Liver (tissue), 9 donors: Measurements from ENCODE around the gene MECR. TPM values are rescaled to one million over a fixed set of nuclear protein-coding genes. Genes with fewer than 3 reads are reported as not detected.

ENCODE experiments used
- DNase-seq: peaks from one replicate; pipeline ENCODE4 v3.0.0-alpha.2; 2017; ENCODE audit warnings: low spot score
- H3K27ac ChIP-seq, 2 donors: one replicate each; pipeline ENCODE4 v1.7.0; 2013; ENCODE audit warnings: inconsistent platforms in 2 of 2, low read length in 2 of 2, control low read depth in 1 of 2, low read depth in 1 of 2, mild to moderate bottlenecking in 1 of 2
- H3K27me3 ChIP-seq, 4 donors: one replicate each; pipeline versions ENCODE4 v1.6.1 to v1.7.0; 2013; ENCODE audit warnings: low read length in 3 of 4, inconsistent platforms in 1 of 4, mild to moderate bottlenecking in 1 of 4, moderate library complexity in 1 of 4; ENCODE audit not compliant: control insufficient read depth in 4 of 4, insufficient read depth in 4 of 4
- H3K36me3 ChIP-seq, 4 donors: one replicate each; pipeline versions ENCODE4 v1.6.1 to v1.7.0; 2013; ENCODE audit warnings: low read length in 3 of 4, mild to moderate bottlenecking in 3 of 4, low read depth in 1 of 4, moderate library complexity in 1 of 4; ENCODE audit not compliant: control insufficient read depth in 4 of 4, insufficient read depth in 3 of 4
- H3K4me1 ChIP-seq, 4 donors: one replicate each; pipeline versions ENCODE4 v1.6.1 to v1.7.0; 2013; ENCODE audit warnings: low read length in 3 of 4, mild to moderate bottlenecking in 3 of 4, moderate library complexity in 1 of 4; ENCODE audit not compliant: control insufficient read depth in 4 of 4, insufficient read depth in 4 of 4
- H3K4me3 ChIP-seq, 3 donors: one replicate each; pipeline versions ENCODE4 v1.6.1 to v1.7.0; 2013; ENCODE audit warnings: low read length in 3 of 3, control low read depth in 1 of 3, low read depth in 1 of 3, mild to moderate bottlenecking in 1 of 3
- H3K9ac ChIP-seq, 2 donors: one replicate each; pipeline ENCODE4 v1.7.0; 2013; ENCODE audit warnings: low read length in 2 of 2, mild to moderate bottlenecking in 2 of 2, moderate library complexity in 2 of 2, control low read depth in 1 of 2, low read depth in 1 of 2
- H3K9me3 ChIP-seq, 4 donors: one replicate each; pipeline versions ENCODE4 v1.6.1 to v1.7.0; 2013; ENCODE audit warnings: low read length in 3 of 4; ENCODE audit not compliant: control insufficient read depth in 4 of 4
- FOXA1 ChIP-seq: IDR thresholded peaks from 2 replicates; pipeline ENCODE4 v1.6.1; 2016; ENCODE audit warnings: antibody characterized with exemption
- FOXA2 ChIP-seq: IDR thresholded peaks from 2 replicates; pipeline ENCODE4 v1.6.1; 2016; ENCODE audit warnings: antibody characterized with exemption
- HNF4A ChIP-seq, 2 donors: conservative IDR thresholded peaks; 2 replicates each; pipeline ENCODE4 v1.6.1; 2016; ENCODE audit warnings: antibody characterized with exemption in 2 of 2, mild to moderate bottlenecking in 2 of 2
- RAD21 ChIP-seq, 2 donors: IDR thresholded peaks; 2 replicates each; pipeline ENCODE4 v1.6.1; 2016; ENCODE audit warnings: antibody characterized with exemption in 2 of 2, mild to moderate bottlenecking in 2 of 2
- RXRA ChIP-seq, 2 donors: IDR thresholded peaks; 2 replicates each; pipeline ENCODE4 v1.6.1; 2017 to 2018; ENCODE audit warnings: antibody characterized with exemption in 2 of 2, mild to moderate bottlenecking in 1 of 2
- SP1 ChIP-seq: IDR thresholded peaks from 2 replicates; pipeline ENCODE4 v1.6.1; 2018; ENCODE audit warnings: antibody characterized with exemption, mild to moderate bottlenecking
- YY1 ChIP-seq: IDR thresholded peaks from 2 replicates; pipeline ENCODE4 v1.6.1; 2016; ENCODE audit warnings: antibody characterized with exemption, mild to moderate bottlenecking
- WGBS: extraction: QIAGEN DNeasy Blood & Tissue Kit; methylation state at CpG from one replicate; pipeline ENCODE4 v1.1.7; 2013; 5-methylcytosine and 5-hydroxymethylcytosine counted together
- polyA plus RNA-seq, 2 donors: library from polyadenylated mRNA; stranded (reverse) in 1 of 2; unstranded in 1 of 2; fragments of 200-250 nt in 1 of 2; fragments of >200 nt in 1 of 2; fragmentation: Nextera tagmentation in 1 of 2; extraction: Ambion mirVana in 1 of 2; gene quantifications; one replicate each; pipeline versions ENCODE4 v1.2.1 to v1.2.3, GENCODE V29; 2013 to 2015
- total RNA-seq, 2 donors: library from RNA; depleted of rRNA; stranded (reverse); fragments of >200 nt; gene quantifications; one replicate each; pipeline ENCODE4 v1.2.3, GENCODE V29; 2014
- TF ChIP-seq, protein P1 (sequence below): fragments of 150-350 bp; IDR thresholded peaks from 2 replicates; pipeline ENCODE4 v1.5.1; 2017; ENCODE audit warnings: improper control_type of control experiment, low read depth, low read length; ENCODE audit not compliant: missing input control
- TF ChIP-seq, protein P2 (sequence below): IDR thresholded peaks from 2 replicates; pipeline ENCODE4 v1.6.1; 2016; ENCODE audit warnings: antibody characterized with exemption
- TF ChIP-seq, protein P3 (sequence below): IDR thresholded peaks from 2 replicates; pipeline ENCODE4 v1.6.1; 2016; ENCODE audit warnings: antibody characterized with exemption
- donor health status: healthy.
- donor health status: healthy.
- donor health status: healthy.
- donor health status: healthy.
- donor health status: healthy.

Gene MECR
- total and polyA plus RNA-seq, 4 donors: 7.5 to 19.9 (median 13.2) TPM

DNA sequence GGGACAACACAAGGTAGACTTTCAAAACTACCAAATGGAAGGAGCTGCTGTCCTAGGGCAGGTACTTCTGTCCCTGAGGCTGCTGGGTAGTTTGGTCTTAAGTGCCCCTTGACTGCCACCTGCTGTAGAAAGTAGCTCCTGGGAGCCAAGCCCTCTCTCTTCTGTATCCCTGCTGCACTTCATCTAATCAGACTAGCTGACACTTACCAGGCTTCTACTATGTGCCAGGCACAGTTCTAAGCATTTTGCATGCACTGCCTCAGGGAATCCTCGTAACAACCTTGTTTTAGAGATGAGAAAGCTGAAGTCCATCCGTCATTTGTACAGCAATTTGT is 33.2 kb downstream of the MECR start:
- TF ChIP-seq, protein P1, sequence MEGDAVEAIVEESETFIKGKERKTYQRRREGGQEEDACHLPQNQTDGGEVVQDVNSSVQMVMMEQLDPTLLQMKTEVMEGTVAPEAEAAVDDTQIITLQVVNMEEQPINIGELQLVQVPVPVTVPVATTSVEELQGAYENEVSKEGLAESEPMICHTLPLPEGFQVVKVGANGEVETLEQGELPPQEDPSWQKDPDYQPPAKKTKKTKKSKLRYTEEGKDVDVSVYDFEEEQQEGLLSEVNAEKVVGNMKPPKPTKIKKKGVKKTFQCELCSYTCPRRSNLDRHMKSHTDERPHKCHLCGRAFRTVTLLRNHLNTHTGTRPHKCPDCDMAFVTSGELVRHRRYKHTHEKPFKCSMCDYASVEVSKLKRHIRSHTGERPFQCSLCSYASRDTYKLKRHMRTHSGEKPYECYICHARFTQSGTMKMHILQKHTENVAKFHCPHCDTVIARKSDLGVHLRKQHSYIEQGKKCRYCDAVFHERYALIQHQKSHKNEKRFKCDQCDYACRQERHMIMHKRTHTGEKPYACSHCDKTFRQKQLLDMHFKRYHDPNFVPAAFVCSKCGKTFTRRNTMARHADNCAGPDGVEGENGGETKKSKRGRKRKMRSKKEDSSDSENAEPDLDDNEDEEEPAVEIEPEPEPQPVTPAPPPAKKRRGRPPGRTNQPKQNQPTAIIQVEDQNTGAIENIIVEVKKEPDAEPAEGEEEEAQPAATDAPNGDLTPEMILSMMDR: peak; percentile 62
- peak in 1 of 2 donors; percentile 43 for TF ChIP-seq HNF4A (conservative IDR thresholded peaks at IDR 0.05)
- TF ChIP-seq YY1: no peak
- TF ChIP-seq, protein P2, sequence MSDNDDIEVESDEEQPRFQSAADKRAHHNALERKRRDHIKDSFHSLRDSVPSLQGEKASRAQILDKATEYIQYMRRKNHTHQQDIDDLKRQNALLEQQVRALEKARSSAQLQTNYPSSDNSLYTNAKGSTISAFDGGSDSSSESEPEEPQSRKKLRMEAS: no peak
- TF ChIP-seq FOXA2: no peak
- TF ChIP-seq RAD21 (IDR thresholded peaks at IDR 0.05): peak; percentile 79 to 83
- peaks cover 0 to 16% (median 11%) of the 10 kb centered on the region in 4 donors for H3K4me1 ChIP-seq
- H3K36me3 ChIP-seq: peaks cover 3 to 18% (median 6%) of the 10 kb centered on the region in 4 donors
- H3K27me3 ChIP-seq: no peaks in the 10 kb centered on the region
- H3K27ac ChIP-seq: no peak overlapping the region
- H3K4me3 ChIP-seq: no peak overlapping the region
- WGBS: 90% methylated on average over 2 of the region's 2 CpGs
- no peak for DNase-seq
- H3K9ac ChIP-seq: no peak overlapping the region
- no peaks in the 10 kb centered on the region for H3K9me3 ChIP-seq

DNA sequence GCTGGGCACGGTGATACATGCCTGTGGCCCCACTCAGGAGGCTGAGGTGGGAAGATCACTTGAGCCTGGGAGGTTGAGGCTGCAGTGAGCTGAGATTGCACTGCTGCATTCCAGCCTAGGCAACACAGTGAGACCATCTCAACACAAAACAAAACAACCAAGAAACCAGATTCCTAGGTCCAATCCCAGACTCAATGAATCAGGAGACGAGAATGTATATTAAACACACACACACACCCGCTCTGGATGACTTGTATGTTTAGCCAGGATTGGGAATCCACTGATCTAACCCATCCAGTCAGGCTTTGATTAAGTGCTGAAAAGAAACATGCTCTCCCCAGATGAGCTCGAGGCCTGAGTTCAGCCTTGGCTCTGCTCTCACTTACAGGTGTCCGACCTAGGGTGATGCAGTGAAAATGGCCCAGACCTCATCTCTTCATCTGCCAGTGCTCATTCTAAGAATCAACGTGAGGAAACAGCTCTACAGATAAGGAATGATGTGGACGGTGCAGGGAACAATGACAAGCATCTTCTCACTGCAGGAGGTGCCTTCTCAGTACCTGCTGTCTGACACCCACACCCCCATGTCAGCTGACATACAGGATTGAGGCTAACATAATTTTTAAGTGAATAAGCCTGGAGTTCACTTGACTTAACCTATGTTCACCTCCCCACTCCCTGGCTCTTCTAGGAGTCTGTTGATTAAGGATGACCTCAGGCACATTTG is 33.7 kb downstream of the MECR start:
- H3K4me1 ChIP-seq: peaks cover 0 to 12% (median 10%) of the 10 kb centered on the region in 4 donors

DNA sequence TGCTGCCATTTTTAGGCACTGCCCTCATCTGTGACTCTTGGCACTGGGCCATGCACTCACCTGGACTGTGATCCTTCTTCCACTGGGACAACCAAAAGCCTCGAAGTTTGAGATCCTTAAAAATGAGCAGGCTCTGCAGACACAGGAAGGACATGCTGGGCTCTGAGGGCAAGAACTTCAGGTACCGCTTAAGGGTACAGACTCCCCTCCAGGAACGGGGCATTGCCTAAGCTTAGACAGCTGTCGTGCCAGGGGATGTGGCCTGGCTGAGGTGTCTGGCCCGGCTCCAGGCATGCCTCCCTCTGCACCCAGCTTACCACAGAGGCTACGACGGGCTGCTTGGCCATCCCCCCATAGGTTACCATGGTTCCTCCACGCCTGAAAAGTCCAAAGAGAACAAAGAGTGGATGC is 34.8 kb downstream of the MECR start:
- no peak for DNase-seq
- Histone ChIP-seq H3K36me3 (peaks cover 2 to 11% (median 5%) of the 10 kb centered on the region in 4 donors), H3K27ac (no peak overlapping the region), H3K9ac (no peak overlapping the region), H3K4me1 (peaks cover 0 to 12% (median 10%) of the 10 kb centered on the region in 4 donors), H3K27me3 (no peaks in the 10 kb centered on the region), H3K9me3 (no peaks in the 10 kb centered on the region), H3K4me3 (no peak overlapping the region)
- TF ChIP-seq SP1 (no peak), RXRA (IDR thresholded peaks at IDR 0.05) (peak in 1 of 2 donors; percentile 34), HNF4A (conservative IDR thresholded peaks at IDR 0.05) (peak; percentile 45 to 62), FOXA1 (no peak)
- 36% methylated on average over 8 of the region's 8 CpGs for WGBS

More for the DNA sequence above, 33.7 kb downstream of the MECR start:
- 88% methylated on average over 7 of the region's 7 CpGs for WGBS
- DNase-seq: no peak
- peaks cover 3 to 18% (median 6%) of the 10 kb centered on the region in 4 donors for H3K36me3 ChIP-seq
- no peak overlapping the region for H3K4me3 ChIP-seq
- no peak overlapping the region for H3K9ac ChIP-seq
- no peaks in the 10 kb centered on the region for H3K27me3 ChIP-seq
- TF ChIP-seq, protein P3, sequence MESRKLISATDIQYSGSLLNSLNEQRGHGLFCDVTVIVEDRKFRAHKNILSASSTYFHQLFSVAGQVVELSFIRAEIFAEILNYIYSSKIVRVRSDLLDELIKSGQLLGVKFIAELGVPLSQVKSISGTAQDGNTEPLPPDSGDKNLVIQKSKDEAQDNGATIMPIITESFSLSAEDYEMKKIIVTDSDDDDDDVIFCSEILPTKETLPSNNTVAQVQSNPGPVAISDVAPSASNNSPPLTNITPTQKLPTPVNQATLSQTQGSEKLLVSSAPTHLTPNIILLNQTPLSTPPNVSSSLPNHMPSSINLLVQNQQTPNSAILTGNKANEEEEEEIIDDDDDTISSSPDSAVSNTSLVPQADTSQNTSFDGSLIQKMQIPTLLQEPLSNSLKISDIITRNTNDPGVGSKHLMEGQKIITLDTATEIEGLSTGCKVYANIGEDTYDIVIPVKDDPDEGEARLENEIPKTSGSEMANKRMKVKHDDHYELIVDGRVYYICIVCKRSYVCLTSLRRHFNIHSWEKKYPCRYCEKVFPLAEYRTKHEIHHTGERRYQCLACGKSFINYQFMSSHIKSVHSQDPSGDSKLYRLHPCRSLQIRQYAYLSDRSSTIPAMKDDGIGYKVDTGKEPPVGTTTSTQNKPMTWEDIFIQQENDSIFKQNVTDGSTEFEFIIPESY: no peak
- TF ChIP-seq YY1: no peak
- no peak overlapping the region for H3K27ac ChIP-seq
- H3K9me3 ChIP-seq: no peaks in the 10 kb centered on the region
